Kidney epithelial cell (primary cell): ENCODE results near the gene TAF10. TPM values are rescaled to one million over a fixed set of nuclear protein-coding genes. Genes with fewer than 3 reads are reported as not detected.
A peak's percentile ranks its signal among the peaks of the same experiment; 100 is the strongest.

ENCODE experiments used
- DNase-seq: peaks from one replicate; pipeline ENCODE4 v3.0.0-alpha.2; 2010; ENCODE audit warnings: low read depth
- H3K27me3 ChIP-seq: 2 replicates; pipeline ENCODE4 v1.6.0; 2011; ENCODE audit warnings: low read length; ENCODE audit not compliant: control insufficient read depth, insufficient read depth
- H3K36me3 ChIP-seq: 2 replicates; pipeline ENCODE4 v1.5.1; 2011; ENCODE audit warnings: low read length; ENCODE audit not compliant: control insufficient read depth, insufficient read depth
- H3K4me3 ChIP-seq: 2 replicates; pipeline ENCODE4 v1.5.1; 2011; ENCODE audit warnings: low read depth, mild to moderate bottlenecking, control low read depth, low read length
- total RNA-seq: library from RNA; depleted of rRNA; stranded (reverse); fragments of >200 nt; gene quantifications from 2 replicates; pipeline ENCODE4 v1.2.3, GENCODE V29; 2015
- TF ChIP-seq, protein P1 (sequence below): IDR thresholded peaks from 2 replicates; pipeline ENCODE4 v1.5.1; 2011; ENCODE audit warnings: mild to moderate bottlenecking, moderate library complexity, low read length, control low read depth, inconsistent platforms; ENCODE audit not compliant: insufficient read depth, poor library complexity, severe bottlenecking

TAF10 gene
- total RNA-seq, 1 donor from 2014 or later, result 57.2 TPM

DNA sequence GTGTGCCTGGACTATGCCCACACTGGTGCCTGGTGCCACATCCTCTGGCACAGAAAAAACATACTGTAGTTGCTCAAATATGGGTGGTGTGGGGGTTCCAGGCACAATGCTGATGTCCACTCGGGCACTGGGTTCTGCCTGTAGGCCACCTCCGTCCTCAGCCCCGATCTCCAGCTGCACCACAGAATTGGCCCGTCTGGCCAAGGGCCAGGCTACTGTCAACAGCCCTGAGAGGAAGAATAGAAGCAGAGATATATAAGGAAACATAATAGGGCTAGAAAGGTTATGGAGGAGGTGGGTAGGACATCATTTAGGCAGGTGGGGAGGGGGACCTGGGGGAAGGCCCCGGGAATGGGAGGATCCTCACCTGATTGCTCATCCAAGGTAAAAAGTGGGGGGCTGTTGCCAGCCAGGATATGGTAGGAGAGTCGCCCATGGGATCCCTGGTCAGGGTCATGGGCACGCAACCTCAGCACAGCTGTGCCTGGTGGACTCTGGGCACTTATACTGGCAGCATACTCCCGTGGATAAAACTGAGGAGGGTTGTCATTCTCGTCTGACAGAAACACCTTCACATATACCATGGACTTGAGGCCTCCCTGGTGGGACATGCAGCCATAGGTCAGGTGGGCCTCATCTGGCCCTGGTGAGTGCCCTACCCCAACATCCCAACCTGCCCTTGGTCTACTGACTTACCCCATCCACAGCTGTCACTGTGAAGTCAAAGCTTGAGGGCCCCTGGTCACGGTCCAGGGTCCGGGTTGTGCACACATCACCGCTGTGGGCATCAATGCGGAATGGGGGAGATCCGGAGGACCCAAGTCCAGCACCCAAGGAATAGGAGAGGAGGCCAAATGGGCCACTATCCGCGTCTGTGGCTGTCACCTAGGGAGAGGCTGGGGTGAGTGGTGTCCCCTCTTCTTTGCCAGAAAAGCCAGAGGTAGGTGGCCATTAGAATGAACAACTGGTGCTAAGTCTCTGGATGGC lies 21.7 kb upstream of the TAF10 start:
- Histone ChIP-seq H3K27me3 (peaks cover 22% of the 10 kb centered on the region), H3K36me3 (no peaks in the 10 kb centered on the region), H3K4me3 (no peak overlapping the region)
- TF ChIP-seq, protein P1, sequence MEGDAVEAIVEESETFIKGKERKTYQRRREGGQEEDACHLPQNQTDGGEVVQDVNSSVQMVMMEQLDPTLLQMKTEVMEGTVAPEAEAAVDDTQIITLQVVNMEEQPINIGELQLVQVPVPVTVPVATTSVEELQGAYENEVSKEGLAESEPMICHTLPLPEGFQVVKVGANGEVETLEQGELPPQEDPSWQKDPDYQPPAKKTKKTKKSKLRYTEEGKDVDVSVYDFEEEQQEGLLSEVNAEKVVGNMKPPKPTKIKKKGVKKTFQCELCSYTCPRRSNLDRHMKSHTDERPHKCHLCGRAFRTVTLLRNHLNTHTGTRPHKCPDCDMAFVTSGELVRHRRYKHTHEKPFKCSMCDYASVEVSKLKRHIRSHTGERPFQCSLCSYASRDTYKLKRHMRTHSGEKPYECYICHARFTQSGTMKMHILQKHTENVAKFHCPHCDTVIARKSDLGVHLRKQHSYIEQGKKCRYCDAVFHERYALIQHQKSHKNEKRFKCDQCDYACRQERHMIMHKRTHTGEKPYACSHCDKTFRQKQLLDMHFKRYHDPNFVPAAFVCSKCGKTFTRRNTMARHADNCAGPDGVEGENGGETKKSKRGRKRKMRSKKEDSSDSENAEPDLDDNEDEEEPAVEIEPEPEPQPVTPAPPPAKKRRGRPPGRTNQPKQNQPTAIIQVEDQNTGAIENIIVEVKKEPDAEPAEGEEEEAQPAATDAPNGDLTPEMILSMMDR, result no peak
- DNase-seq, result no peak

GRCh38 chr11:6632116-6633073 lies 20.4 kb upstream of the TAF10 start:
- no peak for DNase-seq
- Histone ChIP-seq H3K4me3 (no peak overlapping the region), H3K27me3 (peaks cover 25% of the 10 kb centered on the region), H3K36me3 (no peaks in the 10 kb centered on the region)
- TF ChIP-seq, protein P1, result no peak

- Histone ChIP-seq H3K27me3 (peaks cover 27% of the 10 kb centered on the region), H3K4me3 (no peak overlapping the region), H3K36me3 (no peaks in the 10 kb centered on the region)
- TF ChIP-seq, protein P1, result no peak
- DNase-seq, result no peak
Observed at GRCh38 chr11:6631361-6631890, 19.4 kb upstream of the TAF10 start.

DNA sequence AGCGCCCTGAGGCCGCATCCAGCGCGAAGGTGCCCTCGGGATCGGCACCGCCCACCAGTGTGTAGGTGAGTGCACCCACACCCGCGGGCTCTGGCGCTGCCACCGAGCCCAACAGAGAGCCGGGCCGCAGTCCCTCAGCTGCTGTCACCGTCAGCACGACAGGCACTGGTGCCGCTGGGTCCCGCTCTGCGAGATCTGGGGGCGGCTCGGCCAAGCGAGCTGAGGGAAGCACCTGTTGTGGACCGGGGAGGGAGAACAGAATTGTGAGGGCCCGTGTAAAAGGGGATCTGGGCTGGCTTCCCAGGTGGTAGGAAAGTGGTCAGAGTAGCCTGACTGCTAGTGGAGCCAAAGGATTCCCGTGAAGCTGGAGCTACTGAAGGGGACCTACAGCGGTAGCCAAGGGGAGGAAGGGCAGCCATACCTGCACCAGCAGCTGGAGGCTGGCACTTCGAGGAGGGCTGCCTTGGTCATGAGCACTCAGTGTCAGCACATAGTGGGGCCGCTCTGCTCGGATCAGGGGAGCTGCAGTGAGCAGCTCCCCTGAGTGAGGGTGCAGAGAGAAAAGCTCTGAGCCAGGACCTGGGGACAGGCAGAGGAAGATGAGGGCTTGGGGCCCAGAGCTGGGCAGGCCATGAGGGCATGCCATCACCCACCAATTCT lies 18.7 kb upstream of the TAF10 start:
- H3K36me3 ChIP-seq, result no peaks in the 10 kb centered on the region
- H3K4me3 ChIP-seq, result peak overlapping the region; percentile 14
- TF ChIP-seq, protein P1, result no peak

DNA sequence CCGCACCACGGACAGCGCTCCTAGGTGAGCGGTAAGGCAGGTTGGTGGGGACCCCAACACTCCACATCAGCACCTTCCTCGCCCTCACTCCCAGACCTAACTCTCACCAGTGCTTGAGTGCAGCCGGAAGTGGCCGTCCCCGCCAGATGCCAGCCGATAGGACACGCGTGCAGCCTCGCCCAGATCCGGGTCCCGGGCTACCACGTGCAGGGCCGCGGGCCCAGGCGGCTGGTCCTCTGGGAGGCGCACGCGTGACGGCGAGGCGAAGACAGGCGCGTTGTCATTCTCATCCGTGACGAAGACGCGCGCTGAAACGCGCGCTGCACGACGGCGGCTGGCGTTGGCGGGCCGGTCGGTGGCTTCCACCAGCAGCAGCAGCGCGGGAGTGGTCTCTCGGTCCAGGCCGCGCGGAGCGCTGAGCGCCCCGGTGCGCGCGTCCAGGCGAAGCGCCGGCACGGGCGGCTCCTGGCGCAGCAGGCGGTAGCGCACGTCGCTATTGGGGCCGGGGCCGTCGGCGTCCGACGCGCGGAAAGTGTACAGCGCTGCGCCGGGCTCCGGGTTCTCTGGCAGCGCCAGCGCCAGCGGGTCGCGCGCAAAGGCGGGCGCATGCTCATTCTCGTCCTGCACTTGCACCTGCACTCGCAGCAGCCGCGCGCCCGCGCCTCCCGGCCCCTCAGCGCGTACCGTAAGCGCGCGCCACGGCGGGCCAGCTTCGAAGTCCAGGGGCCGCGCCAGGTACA lies 18.0 kb upstream of the TAF10 start:
- Histone ChIP-seq H3K27me3 (peaks cover 27% of the 10 kb centered on the region), H3K4me3 (peak overlapping the region; percentile 14), H3K36me3 (no peaks in the 10 kb centered on the region)
- TF ChIP-seq, protein P1, result no peak
- DNase-seq, result no peak

More for the DNA sequence above, 18.7 kb upstream of the TAF10 start:
- H3K27me3 ChIP-seq, result peaks cover 27% of the 10 kb centered on the region
- no peak for DNase-seq
